Measurements from ENCODE around the gene TIMELESS.
"Not testable (repeated sequence)": the region's sequence is repeated elsewhere in the genome, so short reads cannot be mapped to it uniquely, and the experiment has no call there.

The TIMELESS gene

DNA sequence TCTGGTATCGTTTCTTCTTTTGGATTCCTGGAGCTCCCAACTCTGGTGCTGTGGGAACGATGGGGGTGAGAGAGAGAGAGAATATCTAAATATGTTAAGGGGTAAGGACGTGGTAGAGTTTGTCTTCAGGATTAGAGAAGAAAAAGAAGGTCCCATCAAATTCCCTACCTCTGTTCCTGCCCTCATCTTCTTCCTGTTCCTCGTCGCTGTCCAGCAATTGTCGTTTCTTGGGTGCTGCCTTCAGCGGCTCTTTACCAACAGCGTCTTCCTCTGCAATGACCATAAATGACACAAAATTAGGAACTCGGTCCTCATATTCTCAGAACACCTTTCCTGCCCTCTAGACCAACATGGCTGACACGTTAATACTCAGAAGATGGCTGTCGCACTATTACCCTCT is 31.5 kb downstream of the TIMELESS start:
- TF ChIP-seq, protein P1, sequence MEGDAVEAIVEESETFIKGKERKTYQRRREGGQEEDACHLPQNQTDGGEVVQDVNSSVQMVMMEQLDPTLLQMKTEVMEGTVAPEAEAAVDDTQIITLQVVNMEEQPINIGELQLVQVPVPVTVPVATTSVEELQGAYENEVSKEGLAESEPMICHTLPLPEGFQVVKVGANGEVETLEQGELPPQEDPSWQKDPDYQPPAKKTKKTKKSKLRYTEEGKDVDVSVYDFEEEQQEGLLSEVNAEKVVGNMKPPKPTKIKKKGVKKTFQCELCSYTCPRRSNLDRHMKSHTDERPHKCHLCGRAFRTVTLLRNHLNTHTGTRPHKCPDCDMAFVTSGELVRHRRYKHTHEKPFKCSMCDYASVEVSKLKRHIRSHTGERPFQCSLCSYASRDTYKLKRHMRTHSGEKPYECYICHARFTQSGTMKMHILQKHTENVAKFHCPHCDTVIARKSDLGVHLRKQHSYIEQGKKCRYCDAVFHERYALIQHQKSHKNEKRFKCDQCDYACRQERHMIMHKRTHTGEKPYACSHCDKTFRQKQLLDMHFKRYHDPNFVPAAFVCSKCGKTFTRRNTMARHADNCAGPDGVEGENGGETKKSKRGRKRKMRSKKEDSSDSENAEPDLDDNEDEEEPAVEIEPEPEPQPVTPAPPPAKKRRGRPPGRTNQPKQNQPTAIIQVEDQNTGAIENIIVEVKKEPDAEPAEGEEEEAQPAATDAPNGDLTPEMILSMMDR (IDR thresholded peaks at IDR 0.05; ENCODE audit: borderline replicate concordance, insufficient read depth, low read depth, low read length): no peak
- no peak overlapping the region for H3K4me3 ChIP-seq (ENCODE audit: low read depth, low read length)

DNA sequence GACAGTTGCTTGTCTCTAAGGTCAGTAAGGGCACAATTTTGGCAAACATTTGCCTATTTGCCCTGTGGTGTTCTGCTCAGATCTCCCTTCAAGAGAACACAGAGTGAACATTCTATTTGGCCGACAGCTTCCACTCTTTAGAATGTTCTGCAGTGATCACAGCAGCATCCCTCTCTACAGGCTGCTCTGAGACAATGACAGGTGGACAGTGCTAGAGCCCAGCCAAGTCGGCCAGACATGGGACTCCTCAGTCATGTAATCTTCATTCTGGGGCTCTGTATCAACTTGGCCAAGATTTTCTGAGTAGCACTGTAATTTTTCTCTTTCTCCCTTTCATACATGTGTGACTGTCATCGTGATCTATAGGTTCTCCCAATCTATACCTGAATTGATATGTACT is 34.8 kb downstream of the TIMELESS start:
- no peak overlapping the region for H3K4me3 ChIP-seq (ENCODE audit: low read depth, low read length)
- TF ChIP-seq, protein P1 (IDR thresholded peaks at IDR 0.05; ENCODE audit: borderline replicate concordance, insufficient read depth, low read depth, low read length): no peak

DNA sequence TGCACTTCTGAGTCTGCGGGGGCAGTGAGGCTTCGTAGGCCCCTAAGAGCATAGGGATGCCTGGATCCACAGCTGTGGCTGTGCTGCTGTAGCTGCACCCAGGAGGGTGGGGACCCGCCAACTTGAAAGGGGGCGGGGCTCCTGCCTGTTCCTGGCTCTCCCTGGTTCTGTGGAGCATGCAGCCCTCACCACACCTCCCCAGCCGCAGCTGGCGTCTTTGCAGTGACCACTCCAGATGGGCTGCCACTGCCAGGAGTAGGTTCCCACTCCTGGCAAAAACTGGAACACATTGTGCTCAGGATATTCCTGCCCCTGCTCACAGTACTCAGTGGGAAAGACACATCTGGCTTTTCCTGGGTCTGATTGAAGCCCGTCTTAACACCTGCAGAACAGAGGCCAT is 35.8 kb downstream of the TIMELESS start:
- TF ChIP-seq, protein P1 (IDR thresholded peaks at IDR 0.05; ENCODE audit: borderline replicate concordance, insufficient read depth, low read depth, low read length): no peak
- H3K4me3 ChIP-seq (ENCODE audit: low read depth, low read length): no peak overlapping the region

DNA sequence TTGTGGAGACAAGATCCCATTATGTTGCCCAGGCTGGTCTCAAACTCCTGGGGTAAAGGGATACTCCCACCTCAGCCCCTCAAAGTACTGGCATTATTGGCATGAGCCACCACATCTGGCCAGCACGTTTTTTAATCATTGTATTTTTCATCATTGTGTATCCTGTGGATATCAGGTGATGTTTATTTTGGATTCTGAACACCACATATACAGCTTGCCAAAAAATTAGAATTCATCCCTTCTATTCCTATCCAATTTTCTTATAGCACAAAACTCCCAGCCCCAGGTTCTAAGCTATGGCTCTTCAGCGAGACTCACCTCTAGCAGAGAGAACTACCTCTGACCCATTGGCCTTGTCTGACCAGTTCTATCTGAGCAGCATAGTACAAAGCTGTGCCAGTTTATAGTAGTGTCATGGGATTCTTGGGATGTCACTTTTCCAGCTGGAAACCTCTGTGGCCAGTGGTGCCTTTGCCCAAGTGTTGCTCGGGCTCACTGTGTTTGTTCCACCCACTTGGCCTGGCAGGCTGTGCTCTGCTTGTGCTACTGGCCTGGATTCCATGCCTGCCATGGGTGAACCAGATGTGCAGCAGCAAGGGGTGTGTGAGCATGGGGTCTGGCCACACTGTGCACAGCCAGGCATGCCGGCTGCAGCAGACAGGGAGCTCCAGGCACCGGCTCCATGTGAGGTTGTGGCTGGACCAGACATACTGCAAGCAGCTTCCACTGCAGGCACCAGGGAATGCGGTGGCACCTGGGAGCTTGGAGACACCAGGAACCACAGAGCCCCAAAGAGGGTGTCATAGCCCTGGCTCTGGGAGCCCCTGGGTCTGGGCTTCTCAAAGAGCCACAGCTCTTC is 37.2 kb downstream of the TIMELESS start:
- H3K4me3 ChIP-seq (ENCODE audit: low read depth, low read length): no peak overlapping the region
- TF ChIP-seq, protein P1 (IDR thresholded peaks at IDR 0.05; ENCODE audit: borderline replicate concordance, insufficient read depth, low read depth, low read length): no peak

DNA sequence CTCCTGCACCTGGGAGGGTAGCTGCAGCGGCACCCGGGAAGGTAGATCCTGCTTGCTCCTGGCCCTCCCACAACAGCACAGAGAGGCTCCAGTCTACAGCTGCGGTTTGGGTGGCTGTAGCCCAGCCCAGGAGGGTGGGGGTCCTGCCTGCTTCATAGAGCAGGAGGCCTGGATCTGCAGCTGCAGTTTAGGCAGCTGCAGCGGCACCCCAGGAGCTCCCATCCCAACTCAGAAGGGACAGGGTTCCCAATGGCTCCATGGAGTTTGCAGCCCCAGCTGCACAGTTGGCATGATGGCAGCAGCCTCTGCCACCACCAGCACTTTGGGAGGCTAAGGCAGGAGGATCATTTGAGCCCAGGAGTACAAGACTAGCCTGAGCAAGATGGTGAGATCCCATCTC is 38.5 kb downstream of the TIMELESS start:
- no peak overlapping the region for H3K4me3 ChIP-seq (ENCODE audit: low read depth, low read length)
- TF ChIP-seq, protein P1 (IDR thresholded peaks at IDR 0.05; ENCODE audit: borderline replicate concordance, insufficient read depth, low read depth, low read length): no peak

DNA sequence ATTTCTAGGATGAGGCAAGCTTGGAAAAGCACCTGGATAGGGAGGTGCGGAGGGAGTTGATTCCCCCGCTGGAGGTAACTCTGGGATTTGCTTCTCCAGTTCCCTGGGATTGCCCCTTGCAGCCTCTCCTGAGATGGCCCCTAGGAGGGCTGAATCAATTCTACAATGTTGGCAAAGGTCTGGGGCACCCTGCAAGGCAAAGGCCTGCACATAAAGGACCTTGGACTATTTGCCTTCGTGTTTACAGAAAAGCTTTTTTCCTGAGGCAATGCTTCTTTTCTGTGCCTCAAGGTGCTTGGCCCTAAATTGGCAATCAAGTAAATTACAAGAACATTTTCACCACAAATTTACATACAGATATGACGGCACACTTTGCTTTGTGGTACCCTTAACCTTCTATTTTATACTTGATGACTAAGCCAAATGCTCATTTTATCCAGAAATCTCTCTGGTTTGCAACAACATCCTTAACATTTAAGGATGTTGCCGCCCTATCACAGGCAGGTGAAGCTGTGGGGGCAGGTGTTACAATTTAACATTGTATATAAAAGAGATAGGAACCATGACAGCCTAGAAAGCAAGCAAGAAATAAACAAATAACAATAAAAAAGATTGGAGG is 40.3 kb downstream of the TIMELESS start:
- TF ChIP-seq, protein P1 (IDR thresholded peaks at IDR 0.05; ENCODE audit: borderline replicate concordance, insufficient read depth, low read depth, low read length): no peak
- H3K4me3 ChIP-seq (ENCODE audit: low read depth, low read length): no peak overlapping the region

DNA sequence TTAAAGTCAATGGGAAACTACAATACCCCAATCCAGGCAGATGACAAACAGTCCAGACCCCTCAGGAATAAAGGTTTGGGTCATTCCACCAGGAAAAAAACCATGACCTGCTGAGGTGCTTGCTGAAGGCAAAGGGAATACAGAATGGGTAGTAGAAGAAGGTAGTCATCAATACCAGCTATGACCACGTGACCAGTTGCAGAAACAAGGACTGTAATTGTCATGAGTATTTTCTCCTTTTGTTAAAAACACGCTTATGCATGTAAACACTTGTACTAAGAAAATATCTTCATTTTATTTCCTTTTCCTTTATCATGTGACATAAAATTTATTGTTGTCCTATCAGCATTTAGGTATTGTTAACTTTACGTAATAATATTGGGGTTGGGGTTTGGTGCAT is 45.0 kb downstream of the TIMELESS start:
- H3K4me3 ChIP-seq (ENCODE audit: low read depth, low read length): not testable (repeated sequence)

DNA sequence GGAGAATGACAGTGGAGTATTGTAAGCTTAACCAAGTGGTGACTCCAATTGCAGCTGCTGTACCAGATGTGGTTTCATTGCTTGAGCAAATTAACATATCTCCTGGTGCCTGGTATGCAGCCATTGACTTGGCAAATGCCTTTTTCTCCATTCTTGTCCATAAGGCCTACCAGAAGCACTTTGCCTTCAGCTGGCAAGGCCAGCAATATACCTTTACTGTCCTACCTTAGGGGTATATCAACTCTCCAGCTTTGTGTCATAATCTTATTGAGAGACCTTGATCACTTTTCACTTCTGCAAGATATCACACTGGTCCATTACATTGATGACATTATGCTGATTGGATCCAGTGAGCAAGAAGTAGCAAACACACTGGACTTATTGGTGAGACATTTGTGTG is 47.6 kb downstream of the TIMELESS start:
- not testable (repeated sequence) for H3K4me3 ChIP-seq (ENCODE audit: low read depth, low read length)

DNA sequence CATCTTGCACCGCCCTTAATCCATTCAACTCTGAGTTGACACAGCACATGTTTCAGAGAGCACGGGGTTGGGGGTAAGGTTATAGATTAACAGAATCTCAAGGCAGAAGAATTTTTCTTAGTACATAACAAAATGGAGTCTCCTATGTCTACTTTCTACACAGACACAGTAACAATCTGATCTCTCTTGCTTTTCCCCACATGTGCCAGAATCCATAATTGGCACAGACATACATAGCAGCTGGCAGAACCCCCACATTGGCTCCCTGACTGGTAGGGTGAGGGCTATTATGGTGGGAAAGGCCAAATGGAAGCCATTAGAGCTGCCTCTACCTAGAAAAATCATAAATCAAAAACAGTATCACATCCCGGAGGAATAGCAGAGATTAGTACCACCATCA is 48.1 kb downstream of the TIMELESS start:
- H3K4me3 ChIP-seq (ENCODE audit: low read depth, low read length): not testable (repeated sequence)

DNA sequence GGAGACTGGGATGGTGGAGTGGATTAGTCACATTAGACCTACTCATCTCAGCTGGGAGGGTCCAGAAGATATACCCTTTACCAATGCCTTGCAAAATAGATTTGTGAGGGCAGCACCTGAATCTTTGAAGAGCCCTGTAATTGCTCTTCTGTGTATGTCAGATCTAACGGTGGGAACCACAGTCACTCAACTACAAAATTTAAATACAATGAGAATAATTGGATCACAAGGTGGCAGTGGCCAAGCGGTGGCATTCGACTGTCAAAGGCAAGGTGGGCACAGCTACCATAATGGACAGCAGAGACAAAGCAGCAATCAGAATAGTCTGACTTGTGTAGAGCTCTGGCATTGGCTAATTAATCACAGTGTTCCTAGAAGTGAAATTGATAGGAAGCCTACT is 49.8 kb downstream of the TIMELESS start:
- not testable (repeated sequence) for H3K4me3 ChIP-seq (ENCODE audit: low read depth, low read length)
